ELF-1 (cell line): Measurements from ENCODE around the gene DIO2.

ENCODE experiments used
- DNase-seq: peaks from one replicate; pipeline ENCODE4 v3.0.0-alpha.2; 2016; ENCODE audit warnings: low read depth, low spot score

Gene DIO2

DNA sequence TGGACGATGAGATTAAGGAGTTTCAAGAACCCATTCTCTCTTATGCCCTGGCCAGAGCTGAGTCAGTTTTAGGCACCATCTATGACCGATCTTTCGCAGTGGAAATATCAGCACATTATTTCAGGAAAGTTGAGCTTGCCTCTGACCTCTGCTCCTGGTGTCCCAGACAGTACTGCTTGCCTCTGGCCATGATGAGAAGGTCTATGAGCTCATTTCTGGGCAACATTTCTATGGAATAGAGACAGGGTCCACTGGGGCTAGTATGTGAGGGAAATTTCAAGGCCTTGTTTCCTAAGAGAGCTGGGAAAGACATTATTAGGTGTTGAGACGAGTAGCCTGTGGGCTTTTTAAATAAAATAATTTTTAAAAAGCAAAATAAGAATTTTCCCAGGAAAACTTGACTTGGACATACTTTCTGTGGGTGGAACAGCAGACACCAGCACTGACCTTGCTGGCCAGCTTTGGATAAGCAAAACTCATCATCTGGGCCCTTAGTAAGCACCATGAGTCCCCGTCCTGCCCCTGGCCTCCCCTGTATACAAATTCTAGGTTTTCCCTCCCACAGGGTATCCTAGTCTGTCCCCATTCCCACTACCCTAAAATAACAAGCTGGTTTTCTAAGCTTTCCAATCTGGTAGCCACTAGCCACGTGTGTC is 43.4 kb downstream of the DIO2 start:
- DNase-seq = no peak

DNA sequence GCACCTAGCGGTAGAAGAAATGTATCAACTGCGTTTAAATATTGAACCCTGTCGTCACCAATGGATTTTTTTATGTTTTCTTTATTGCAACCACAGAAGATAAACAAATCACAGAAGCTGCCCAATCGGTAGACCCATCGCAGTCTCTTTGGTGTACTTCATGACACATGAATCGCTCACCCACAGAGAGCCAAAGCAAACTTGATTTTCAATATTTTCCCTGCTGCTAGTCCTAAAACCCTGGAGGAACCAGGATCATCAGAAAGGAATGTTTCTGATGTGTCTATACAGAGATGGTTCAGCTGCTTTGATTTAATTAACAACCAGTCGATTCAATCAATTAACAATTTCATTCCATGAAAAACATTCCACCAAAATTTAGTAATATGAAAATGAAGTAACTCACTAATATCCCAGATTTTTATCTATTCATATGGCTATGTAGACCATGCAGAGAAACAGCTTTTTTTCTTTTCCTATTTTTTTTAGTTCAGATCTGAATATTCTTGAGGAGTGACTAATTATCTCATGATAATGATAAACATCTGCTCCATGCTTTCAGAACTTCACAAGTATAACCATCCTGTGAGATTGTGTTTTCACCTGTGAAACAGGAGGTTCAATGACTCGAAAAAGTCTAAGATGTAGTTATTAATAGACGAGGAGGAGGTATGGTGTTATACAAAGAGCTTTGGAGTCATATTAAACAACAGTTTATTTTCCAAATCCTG is 46.1 kb downstream of the DIO2 start:
- no peak for DNase-seq

DNA sequence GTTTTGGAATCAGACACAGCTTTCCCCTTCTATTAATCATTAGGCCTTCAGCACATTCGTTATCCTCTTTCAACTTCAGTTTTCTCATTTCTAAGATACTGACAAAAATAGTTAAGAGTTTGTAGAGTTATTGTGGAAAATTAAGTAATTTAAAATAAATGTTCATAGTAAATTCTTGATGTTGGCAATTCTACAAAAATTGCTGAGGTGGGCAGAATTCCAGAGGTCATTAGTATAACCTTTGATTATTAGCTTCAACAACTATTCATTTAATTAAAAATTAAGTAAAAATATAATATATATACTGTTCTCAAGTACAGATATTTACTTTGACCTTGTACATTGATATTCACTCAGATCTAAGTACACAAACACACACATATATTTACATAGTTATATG is 58.5 kb downstream of the DIO2 start:
- no peak for DNase-seq

DNA sequence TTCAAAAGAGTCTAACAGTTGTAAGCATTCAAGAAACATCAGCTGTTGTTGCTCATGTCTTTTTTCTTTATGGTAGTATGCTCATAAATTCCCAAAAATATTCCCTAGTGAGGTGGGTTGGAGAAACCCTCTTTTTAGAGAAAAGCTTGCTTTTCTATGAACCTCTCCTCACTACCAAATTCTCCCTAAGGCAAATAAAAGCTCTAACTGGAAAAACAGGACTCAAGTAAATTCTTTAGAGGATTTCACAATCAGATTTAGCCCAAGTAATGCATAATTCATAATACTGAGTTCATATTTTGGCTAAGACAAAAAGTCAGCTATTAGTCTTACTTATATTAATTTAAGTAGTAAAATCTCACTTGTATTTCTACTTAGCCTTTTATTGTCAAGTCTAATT is 59.1 kb downstream of the DIO2 start:
- no peak for DNase-seq

DNA sequence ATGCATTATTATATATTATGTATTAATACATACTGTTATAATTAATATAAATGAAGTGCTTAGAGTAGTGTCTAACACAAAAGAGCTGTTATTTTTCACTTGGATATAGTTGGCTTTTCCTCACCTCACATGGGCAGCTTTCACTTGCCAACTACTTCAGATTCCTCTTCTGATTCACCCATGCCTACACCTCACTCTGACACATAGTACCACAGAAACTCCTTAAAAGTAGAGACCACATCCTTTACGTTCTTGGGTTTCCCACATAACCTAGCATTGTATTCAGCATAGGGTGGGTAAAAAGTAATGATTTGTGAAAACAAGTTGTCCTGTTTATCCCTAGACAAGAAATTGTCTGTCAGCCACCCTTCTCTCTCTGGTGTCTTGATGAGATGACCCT is 61.0 kb downstream of the DIO2 start:
- DNase-seq = no peak
